GM18909 (cell line): ENCODE results near the gene ATXN7L2.

Source experiments
- ATAC-seq: cut with Tn5 transposase; IDR thresholded peaks from one replicate; pipeline ENCODE4 v1.9.1; 2021; ENCODE audit warnings: mild to moderate bottlenecking; ENCODE audit not compliant: unreplicated experiment, poor library complexity

The ATXN7L2 gene

DNA sequence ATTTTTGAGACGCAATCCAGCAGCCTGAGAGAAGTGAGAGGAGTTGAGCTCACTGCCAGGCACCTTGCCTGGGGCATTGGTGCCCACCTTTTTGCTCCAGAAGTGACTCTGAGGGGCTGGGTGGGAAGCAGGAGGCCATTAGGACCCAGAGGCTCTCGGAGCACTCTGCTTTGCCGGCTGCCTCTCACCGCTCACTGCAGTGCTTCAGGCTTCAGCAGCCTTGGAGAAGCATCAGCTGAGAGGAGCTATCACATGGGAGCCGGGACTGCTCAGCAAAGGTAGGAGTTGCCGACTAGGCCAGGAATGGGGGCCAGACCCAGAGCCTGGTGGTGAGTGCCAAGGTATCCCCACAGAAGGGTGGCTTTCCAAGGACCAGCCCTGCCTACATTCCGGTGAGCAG, 56.0 kb downstream of the ATXN7L2 start, which contains the start of gene GPR61:
TSS of gene GPR61 (plus strand) at position 197 of the 400 bp plus-strand sequence. CDS start 3,151 bp downstream, outside the sequence.
- no peak for ATAC-seq

GRCh38 chr1:109541102-109541501, 57.4 kb downstream of the ATXN7L2 start:
- ATAC-seq, result no peak
